DOHH2 (cell line): Measurements from ENCODE around the gene DDI2.
"Not testable (repeated sequence)": the region's sequence is repeated elsewhere in the genome, so short reads cannot be mapped to it uniquely, and the experiment has no call there.

Source experiments
- H3F3A ChIP-seq: fragments of 200-600 bp; sonication (generic), shearing (Covaris generic); 2 replicates; pipeline ENCODE4 v1.6.0; 2016; ENCODE audit warnings: antibody characterized with exemption, mild to moderate bottlenecking; ENCODE audit not compliant: control insufficient read depth, insufficient read depth
- H3K27ac ChIP-seq: fragments of 200-600 bp; sonication (generic); 2 replicates; pipeline ENCODE4 v1.5.1; 2014; ENCODE audit warnings: low read depth, mild to moderate bottlenecking, low read length, moderate library complexity
- H3K27me3 ChIP-seq: fragments of 200-600 bp; sonication (generic); 2 replicates; pipeline ENCODE4 v1.6.1; 2014; ENCODE audit warnings: mild to moderate bottlenecking, low read length, mixed read lengths; ENCODE audit not compliant: control insufficient read depth
- H3K36me3 ChIP-seq: fragments of 200-600 bp; sonication (generic); 2 replicates; pipeline ENCODE4 v1.6.1; 2014; ENCODE audit warnings: mild to moderate bottlenecking, low read length, moderate library complexity, mixed read lengths; ENCODE audit not compliant: control insufficient read depth
- H3K4me1 ChIP-seq: fragments of 200-600 bp; sonication (generic); 2 replicates; pipeline ENCODE4 v1.6.1; 2014; ENCODE audit warnings: mild to moderate bottlenecking, low read length, mixed read lengths; ENCODE audit not compliant: control insufficient read depth
- H3K4me2 ChIP-seq: fragments of 200-600 bp; sonication (generic); 2 replicates; pipeline ENCODE4 v1.6.0; 2014; ENCODE audit warnings: mild to moderate bottlenecking, low read length, moderate library complexity
- H3K4me3 ChIP-seq: fragments of 200-600 bp; sonication (generic); 2 replicates; pipeline ENCODE4 v1.5.1; 2014; ENCODE audit warnings: mild to moderate bottlenecking, low read length, mixed read lengths
- H3K79me2 ChIP-seq: fragments of 200-600 bp; sonication (generic); 2 replicates; pipeline ENCODE4 v1.6.1; 2014; ENCODE audit warnings: mild to moderate bottlenecking, low read length, mixed read lengths; ENCODE audit not compliant: control insufficient read depth
- H3K9me2 ChIP-seq: fragments of 200-600 bp; sonication (generic); replicated peaks from 2 replicates; pipeline ENCODE4 v1.6.1; 2014; ENCODE audit warnings: mild to moderate bottlenecking, low read length, mixed read lengths; ENCODE audit not compliant: control insufficient read depth
- H3K9me3 ChIP-seq: fragments of 200-600 bp; sonication (generic); 2 replicates; pipeline ENCODE4 v1.6.1; 2014; ENCODE audit warnings: antibody characterized with exemption, low read length, mixed read lengths; ENCODE audit not compliant: control insufficient read depth, insufficient read depth
- H4K20me1 ChIP-seq: fragments of 200-600 bp; sonication (generic); 2 replicates; pipeline ENCODE4 v1.6.0; 2014; ENCODE audit warnings: low read depth, mild to moderate bottlenecking, antibody characterized with exemption, low read length, moderate library complexity; ENCODE audit not compliant: control insufficient read depth, insufficient read depth
- CTCF ChIP-seq: fragments of 200-600 bp; sonication (generic); IDR thresholded peaks from one replicate; pipeline ENCODE4 v1.5.1; 2014; ENCODE audit warnings: antibody characterized with exemption, mild to moderate bottlenecking, low read depth, low read length; ENCODE audit not compliant: poor library complexity, severe bottlenecking
- EZH2phosphoT487 ChIP-seq: fragments of 200-600 bp; sonication (generic); IDR thresholded peaks from 2 replicates; pipeline ENCODE4 v1.6.1; 2017; ENCODE audit warnings: borderline replicate concordance, mild to moderate bottlenecking, antibody characterized with exemption, low read length, moderate library complexity, mixed read lengths

DDI2 gene

GRCh38 chr1:15603050-15603965, 13.9 kb upstream of the DDI2 start:
- Histone ChIP-seq H3F3A (no peaks in the 10 kb centered on the region), H3K4me3 (peak overlapping the region; percentile 79), H3K79me2 (no peaks in the 10 kb centered on the region), H3K4me2 (peak overlapping the region; percentile 93), H3K4me1 (peaks cover 13% of the 10 kb centered on the region), H3K27me3 (peaks cover 12% of the 10 kb centered on the region), H3K27ac (no peak overlapping the region), H3K9me3 (peaks cover 4% of the 10 kb centered on the region; the same call in 1 of the 2 replicates), H3K9me2 (no peaks in the 10 kb centered on the region), H4K20me1 (no peaks in the 10 kb centered on the region), H3K36me3 (no peaks in the 10 kb centered on the region)
- TF ChIP-seq CTCF, result no peak
- TF ChIP-seq EZH2phosphoT487, result no peak

GRCh38 chr1:15603966-15604282, 13.3 kb upstream of the DDI2 start:
- H3K4me1 ChIP-seq, result peaks cover 13% of the 10 kb centered on the region
- H4K20me1 ChIP-seq, H3K79me2 ChIP-seq, H3K9me2 ChIP-seq, H3K9me3 ChIP-seq, H3F3A ChIP-seq, H3K27me3 ChIP-seq, H3K27ac ChIP-seq, H3K36me3 ChIP-seq: not testable (repeated sequence)
- peak overlapping the region; percentile 79 for H3K4me3 ChIP-seq
- peak overlapping the region; percentile 93 for H3K4me2 ChIP-seq

- H3K27ac ChIP-seq, H3F3A ChIP-seq, H3K9me3 ChIP-seq, H3K9me2 ChIP-seq, H3K79me2 ChIP-seq, H3K27me3 ChIP-seq, H3K36me3 ChIP-seq, H3K4me3 ChIP-seq, H4K20me1 ChIP-seq, H3K4me2 ChIP-seq: not testable (repeated sequence)
- peaks cover 13% of the 10 kb centered on the region for H3K4me1 ChIP-seq
These were observed 12.9 kb upstream of the DDI2 start for GRCh38 chr1:15604400-15604799.

GRCh38 chr1:15605398-15606383, 11.6 kb upstream of the DDI2 start:
- H3K79me2 ChIP-seq, result no peaks in the 10 kb centered on the region
- H4K20me1 ChIP-seq, result no peaks in the 10 kb centered on the region
- no peaks in the 10 kb centered on the region for H3K9me2 ChIP-seq
- no peak overlapping the region for H3K4me3 ChIP-seq
- peaks cover 4% of the 10 kb centered on the region; the same call in 1 of the 2 replicates for H3K9me3 ChIP-seq
- H3K27me3 ChIP-seq, result peaks cover 7% of the 10 kb centered on the region; the same call in 1 of the 2 replicates
- peaks cover 13% of the 10 kb centered on the region for H3K4me1 ChIP-seq
- TF ChIP-seq EZH2phosphoT487, result no peak
- no peak for TF ChIP-seq CTCF
- H3K4me2 ChIP-seq, result no peak overlapping the region
- H3K36me3 ChIP-seq, result no peaks in the 10 kb centered on the region
- no peaks in the 10 kb centered on the region for H3F3A ChIP-seq
- H3K27ac ChIP-seq, result no peak overlapping the region
